CD4-positive, alpha-beta memory T cell (primary cell): ENCODE data around the gene EML6. TPM values are rescaled to one million over a fixed set of nuclear protein-coding genes. Genes with fewer than 3 reads are reported as not detected.

Experiments
- CTCF ChIA-PET: fragments of 350-600 bp; sonication (Branson Sonifier 250); formaldehyde crosslinking; loops from one replicate; lab custom pipeline; 2021; ENCODE audit warnings: inconsistent platforms; ENCODE audit not compliant: partially characterized antibody; lab: Charles Lee
- POLR2A ChIA-PET: fragments of 350-600 bp; sonication (Branson Sonifier 250); formaldehyde crosslinking; loops from one replicate; lab custom pipeline; 2021; ENCODE audit not compliant: partially characterized antibody; lab: Charles Lee
- DNase-seq, 5 donors: peaks; one replicate each; pipeline versions ENCODE4 v3.0.0 to v3.0.0-alpha.2; 2020 to 2022; ENCODE audit warnings: mixed read lengths in 1 of 5
- H3K27ac ChIP-seq: one replicate; pipeline ENCODE4 v1.7.0; 2013; ENCODE audit warnings: low read depth, low read length
- H3K27me3 ChIP-seq: 2 replicates; pipeline ENCODE4 v1.7.0; 2013; ENCODE audit warnings: mild to moderate bottlenecking, low read length, moderate library complexity; ENCODE audit not compliant: insufficient read depth
- H3K36me3 ChIP-seq: 2 replicates; pipeline ENCODE4 v1.7.0; 2013; ENCODE audit warnings: mild to moderate bottlenecking, low read length, moderate library complexity; ENCODE audit not compliant: insufficient read depth
- H3K4me1 ChIP-seq: 2 replicates; pipeline ENCODE4 v1.7.0; 2013; ENCODE audit warnings: mild to moderate bottlenecking, low read length, moderate library complexity; ENCODE audit not compliant: insufficient read depth
- H3K4me3 ChIP-seq, 2 donors: one replicate each; pipeline ENCODE4 v1.7.0; 2013; ENCODE audit warnings: low read length in 2 of 2, mild to moderate bottlenecking in 1 of 2
- H3K9me3 ChIP-seq, 2 donors: one replicate each; pipeline ENCODE4 v1.7.0; 2013; ENCODE audit warnings: low read length in 2 of 2, control low read depth in 1 of 2; ENCODE audit not compliant: control insufficient read depth in 1 of 2
- H3K27ac Mint-ChIP-seq, 7 donors: one replicate each; pipeline ENCODE4 v1.8.0; 2020 to 2021; ENCODE audit warnings: mixed read lengths in 7 of 7, mild to moderate bottlenecking in 6 of 7, inconsistent platforms in 3 of 7, moderate library complexity in 3 of 7
- H3K27me3 Mint-ChIP-seq, 2 donors: one replicate each; pipeline ENCODE4 v1.8.0; 2020 to 2021; ENCODE audit warnings: mixed read lengths in 2 of 2
- H3K36me3 Mint-ChIP-seq, 2 donors: one replicate each; pipeline ENCODE4 v1.8.0; 2020 to 2021; ENCODE audit warnings: mixed read lengths in 2 of 2, inconsistent platforms in 1 of 2, mild to moderate bottlenecking in 1 of 2
- H3K4me1 Mint-ChIP-seq, 4 donors: one replicate each; pipeline ENCODE4 v1.8.0; 2020 to 2021; ENCODE audit warnings: mixed read lengths in 4 of 4, mild to moderate bottlenecking in 1 of 4
- H3K4me3 Mint-ChIP-seq, 8 donors: one replicate each; pipeline ENCODE4 v1.8.0; 2020 to 2021; ENCODE audit warnings: mixed read lengths in 8 of 8, mild to moderate bottlenecking in 7 of 8, moderate library complexity in 6 of 8, inconsistent platforms in 3 of 8
- H3K9me3 Mint-ChIP-seq, 8 donors: one replicate each; pipeline ENCODE4 v1.8.0; 2020 to 2021; ENCODE audit warnings: mixed read lengths in 8 of 8, mild to moderate bottlenecking in 5 of 8, inconsistent platforms in 3 of 8, moderate library complexity in 1 of 8
- intact Hi-C: fragments of 100-400 bp; cut with micrococcal nuclease; formaldehyde crosslinking; loops from one replicate; pipeline ENCODE4 v1.15.1; 2023
- polyA plus RNA-seq, 2 donors: library from polyadenylated mRNA; unstranded; fragments of 300-500 nt; fragmentation: Illumina TruSeq; gene quantifications; one replicate each; pipeline ENCODE4 v1.2.3, GENCODE V29; 2021
- total RNA-seq, 2 experiments: library from RNA; stranded (reverse); gene quantifications; one replicate each; pipeline ENCODE4 v1.2.3, GENCODE V29; 2021

The EML6 gene
- total and polyA plus RNA-seq, 4 experiments from 2014 or later: 0.02 to 3.9 (median 1.8) TPM; not detected in 1

GRCh38 chr2:54918647-54919280 lies 195.3 kb downstream of the EML6 start:
- intact Hi-C loops: no loop called here

GRCh38 chr2:54920660-54921059 lies 197.2 kb downstream of the EML6 start:
- H3K4me3 Mint-ChIP-seq: no peak overlapping the region
- Histone ChIP-seq H3K27me3 (no peaks in the 10 kb centered on the region), H3K27ac (no peak overlapping the region), H3K4me1 (no peaks in the 10 kb centered on the region), H3K36me3 (no peaks in the 10 kb centered on the region), H3K9me3 (no peaks in the 10 kb centered on the region), H3K4me3 (no peak overlapping the region)
- peaks cover 2 to 17% (median 8%) of the 10 kb centered on the region in 8 donors for H3K9me3 Mint-ChIP-seq
- intact Hi-C loops: no loop called here
- no peak overlapping the region for H3K27ac Mint-ChIP-seq
- POLR2A ChIA-PET: no interaction called here
- H3K4me1 Mint-ChIP-seq: peaks cover 0 to 7% (median 2%) of the 10 kb centered on the region in 4 donors
- H3K27me3 Mint-ChIP-seq: peaks cover 0 to 8% of the 10 kb centered on the region in 2 donors
- no peak for DNase-seq
- CTCF ChIA-PET: no interaction called here
- no peaks in the 10 kb centered on the region for H3K36me3 Mint-ChIP-seq

More at GRCh38 chr2:54918647-54919280, 195.3 kb downstream of the EML6 start:
- Mint-ChIP-seq H3K4me3 (no peak overlapping the region), H3K27me3 (peaks cover 0 to 8% of the 10 kb centered on the region in 2 donors), H3K36me3 (no peaks in the 10 kb centered on the region), H3K9me3 (peaks cover 2 to 19% (median 8%) of the 10 kb centered on the region in 8 donors), H3K4me1 (peaks cover 0 to 7% (median 2%) of the 10 kb centered on the region in 4 donors), H3K27ac (no peak overlapping the region)
- ChIA-PET CTCF (no interaction called here), POLR2A (no interaction called here)
- no peak overlapping the region for H3K27ac ChIP-seq
- no peak for DNase-seq
- H3K9me3 ChIP-seq: no peaks in the 10 kb centered on the region
- H3K27me3 ChIP-seq: no peaks in the 10 kb centered on the region
- H3K36me3 ChIP-seq: no peaks in the 10 kb centered on the region
- no peaks in the 10 kb centered on the region for H3K4me1 ChIP-seq
- no peak overlapping the region for H3K4me3 ChIP-seq

GRCh38 chr2:54924121-54924520 lies 200.7 kb downstream of the EML6 start:
- intact Hi-C loops: no loop called here
- Mint-ChIP-seq H3K27ac (no peak overlapping the region), H3K4me1 (peaks cover 0 to 6% (median 2%) of the 10 kb centered on the region in 4 donors), H3K27me3 (peaks cover 2 to 10% of the 10 kb centered on the region in 2 donors), H3K4me3 (no peak overlapping the region), H3K9me3 (peaks cover 2 to 21% (median 8%) of the 10 kb centered on the region in 8 donors), H3K36me3 (no peaks in the 10 kb centered on the region)
- Histone ChIP-seq H3K27ac (no peak overlapping the region), H3K9me3 (no peaks in the 10 kb centered on the region), H3K27me3 (no peaks in the 10 kb centered on the region), H3K36me3 (no peaks in the 10 kb centered on the region), H3K4me1 (no peaks in the 10 kb centered on the region), H3K4me3 (no peak overlapping the region)
- POLR2A ChIA-PET: no interaction called here
- no peak for DNase-seq
- CTCF ChIA-PET: interaction anchor here (0.7 to 1.2 kb wide), 2 partner anchors 49 to 126 kb away, joined by 3 read pairs; partner anchors contain the start of gene RTN4

GRCh38 chr2:54925022-54925421 lies 201.6 kb downstream of the EML6 start:
- Mint-ChIP-seq H3K27ac (no peak overlapping the region), H3K27me3 (peaks cover 2 to 8% of the 10 kb centered on the region in 2 donors), H3K36me3 (no peaks in the 10 kb centered on the region), H3K4me1 (no peaks in the 10 kb centered on the region), H3K4me3 (no peak overlapping the region), H3K9me3 (peaks cover 2 to 20% (median 8%) of the 10 kb centered on the region in 8 donors)
- intact Hi-C loops: no loop called here
- CTCF ChIA-PET: interaction anchor here (1.1 kb wide), 1 partner anchor 17 kb away, joined by 3 read pairs; no protein-coding TSS in a partner anchor
- no peak overlapping the region for H3K4me3 ChIP-seq
- POLR2A ChIA-PET: no interaction called here
- H3K9me3 ChIP-seq: no peaks in the 10 kb centered on the region
- no peak overlapping the region for H3K27ac ChIP-seq
- H3K36me3 ChIP-seq: no peaks in the 10 kb centered on the region
- H3K4me1 ChIP-seq: no peaks in the 10 kb centered on the region
- no peaks in the 10 kb centered on the region for H3K27me3 ChIP-seq
- no peak for DNase-seq

- CTCF ChIA-PET: no interaction called here
- H3K36me3 ChIP-seq: no peaks in the 10 kb centered on the region
- POLR2A ChIA-PET: interaction anchor here (0.6 kb wide), 1 partner anchor 30 kb away, joined by 3 read pairs; no protein-coding TSS in a partner anchor
- no peak overlapping the region for H3K4me3 ChIP-seq
- no peaks in the 10 kb centered on the region for H3K9me3 ChIP-seq
- Mint-ChIP-seq H3K27ac (no peak overlapping the region), H3K4me1 (no peaks in the 10 kb centered on the region), H3K27me3 (peaks cover 4 to 6% of the 10 kb centered on the region in 2 donors), H3K4me3 (no peak overlapping the region), H3K36me3 (no peaks in the 10 kb centered on the region), H3K9me3 (peaks cover 0 to 4% (median 0%) of the 10 kb centered on the region in 8 donors)
- H3K27ac ChIP-seq: no peak overlapping the region
- intact Hi-C loops: no loop called here
- DNase-seq: no peak
- H3K27me3 ChIP-seq: no peaks in the 10 kb centered on the region
- no peaks in the 10 kb centered on the region for H3K4me1 ChIP-seq
Observed at GRCh38 chr2:54927085-54927750, 203.8 kb downstream of the EML6 start.

- no peaks in the 10 kb centered on the region for H3K4me1 ChIP-seq
- H3K9me3 ChIP-seq: no peaks in the 10 kb centered on the region
- H3K27ac ChIP-seq: no peak overlapping the region
- intact Hi-C loops: no loop called here
- no peaks in the 10 kb centered on the region for H3K27me3 ChIP-seq
- ChIA-PET CTCF (no interaction called here), POLR2A (no interaction called here)
- H3K36me3 ChIP-seq: no peaks in the 10 kb centered on the region
- no peak for DNase-seq
- no peak overlapping the region for H3K27ac Mint-ChIP-seq
- peaks cover 4% of the 10 kb centered on the region in 2 donors for H3K27me3 Mint-ChIP-seq
- H3K9me3 Mint-ChIP-seq: peaks cover 0 to 4% (median 0%) of the 10 kb centered on the region in 8 donors
- H3K4me3 Mint-ChIP-seq: no peak overlapping the region
- H3K4me3 ChIP-seq: no peak overlapping the region
- H3K36me3 Mint-ChIP-seq: no peaks in the 10 kb centered on the region
- no peaks in the 10 kb centered on the region for H3K4me1 Mint-ChIP-seq
Observed at GRCh38 chr2:54927751-54928615, 204.5 kb downstream of the EML6 start.

GRCh38 chr2:54928719-54929118 lies 205.3 kb downstream of the EML6 start:
- Histone ChIP-seq H3K9me3 (no peaks in the 10 kb centered on the region), H3K27ac (no peak overlapping the region), H3K27me3 (no peaks in the 10 kb centered on the region), H3K4me3 (no peak overlapping the region), H3K4me1 (no peaks in the 10 kb centered on the region), H3K36me3 (no peaks in the 10 kb centered on the region)
- peaks cover 0 to 4% (median 0%) of the 10 kb centered on the region in 8 donors for H3K9me3 Mint-ChIP-seq
- ChIA-PET CTCF (no interaction called here), POLR2A (no interaction called here)
- no peak for DNase-seq
- intact Hi-C loops: no loop called here
- no peak overlapping the region for H3K4me3 Mint-ChIP-seq
- peaks cover 4% of the 10 kb centered on the region in 2 donors for H3K27me3 Mint-ChIP-seq
- no peak overlapping the region for H3K27ac Mint-ChIP-seq
- H3K4me1 Mint-ChIP-seq: no peaks in the 10 kb centered on the region
- H3K36me3 Mint-ChIP-seq: no peaks in the 10 kb centered on the region
